Activated CD4-positive, CD25-positive, alpha-beta regulatory T cell treated with anti-CD3 and anti-CD28 coated beads, Interleukin-2, amount 50 U/mL, for 24 hours (primary cell): ENCODE results near the gene ZFX.

Source experiments
- ATAC-seq, 2 donors: fragments of 150-1000 bp; cut with Tn5 transposase; one replicate each; pipeline ENCODE4 v1.10.0; 2021; ENCODE audit warnings: mild to moderate bottlenecking in 1 of 2, moderate library complexity in 1 of 2

Gene ZFX

DNA sequence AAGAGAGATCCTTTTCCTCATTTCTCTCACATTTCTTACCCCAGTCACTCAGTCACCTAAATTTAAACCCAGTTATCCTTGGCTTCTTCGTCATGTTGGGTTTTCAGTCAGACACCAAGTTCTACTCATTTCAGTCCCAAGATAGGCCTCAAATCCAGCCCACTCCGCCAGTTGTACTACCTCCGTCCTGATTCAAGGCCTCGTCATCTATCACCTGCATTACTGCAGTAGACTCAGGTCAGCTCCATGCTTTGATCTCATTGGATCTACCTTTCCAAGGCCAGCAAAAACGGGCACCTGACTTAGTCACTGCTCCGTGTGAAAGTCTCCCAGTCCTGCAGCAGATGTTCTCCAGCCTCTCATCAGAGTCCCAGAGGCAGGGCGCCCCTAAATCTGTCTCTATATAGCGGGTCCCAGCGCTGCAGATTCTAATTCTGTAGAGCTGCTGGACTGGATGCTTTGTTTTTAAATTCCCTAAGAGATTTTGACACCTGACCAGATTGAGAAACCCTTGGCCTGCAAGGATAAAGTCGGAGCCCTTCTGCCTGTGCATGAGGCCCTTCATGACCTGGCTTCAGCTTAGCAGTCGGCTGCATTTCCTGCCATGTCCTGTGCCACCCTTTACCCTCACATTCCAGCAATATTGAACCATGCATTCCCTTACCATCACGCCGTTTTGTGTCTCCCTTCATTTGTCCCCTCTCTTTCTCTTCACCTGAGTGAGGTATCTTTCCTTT, 53.7 kb downstream of the ZFX start:
- peak; percentile 58 to 63 for ATAC-seq

DNA sequence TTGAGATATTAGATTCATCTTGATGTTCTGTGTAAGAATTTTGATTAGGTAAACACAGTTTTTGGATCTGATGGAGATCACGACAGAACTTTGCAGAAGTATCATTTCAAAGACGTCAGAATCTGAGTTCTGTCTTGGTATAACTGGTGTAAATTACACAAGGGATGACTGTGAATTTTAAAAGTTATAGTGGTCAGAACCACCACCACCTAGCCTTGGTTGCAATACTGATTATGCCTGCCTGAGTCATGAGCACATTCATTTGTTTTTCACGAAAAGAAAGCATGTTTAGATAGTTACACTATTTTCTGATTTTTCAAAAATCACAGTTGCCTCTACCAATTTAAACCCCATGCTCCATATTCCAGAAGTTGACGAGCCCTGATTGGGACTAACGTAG, 54.8 kb downstream of the ZFX start:
- ATAC-seq, result peak; percentile 44 to 52

DNA sequence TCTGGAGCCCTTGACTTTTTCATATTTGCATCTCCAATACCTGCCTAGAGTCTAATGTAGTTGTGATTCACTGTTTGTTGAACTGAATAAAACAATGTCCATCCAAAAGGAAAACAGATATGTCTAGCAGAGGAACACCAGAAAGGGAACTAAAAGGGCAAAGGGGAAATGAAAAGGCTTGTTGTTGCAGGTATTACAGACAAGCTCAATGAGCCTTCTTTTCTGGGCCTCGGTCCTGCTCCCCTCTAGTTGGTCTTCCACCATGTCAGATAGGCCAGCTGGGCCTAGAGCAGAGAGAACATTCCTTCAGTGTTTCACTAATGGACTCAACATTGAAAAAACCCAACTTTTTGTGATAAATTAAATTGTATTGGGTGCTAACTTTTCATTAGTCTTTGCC, 55.4 kb downstream of the ZFX start:
- no peak for ATAC-seq

DNA sequence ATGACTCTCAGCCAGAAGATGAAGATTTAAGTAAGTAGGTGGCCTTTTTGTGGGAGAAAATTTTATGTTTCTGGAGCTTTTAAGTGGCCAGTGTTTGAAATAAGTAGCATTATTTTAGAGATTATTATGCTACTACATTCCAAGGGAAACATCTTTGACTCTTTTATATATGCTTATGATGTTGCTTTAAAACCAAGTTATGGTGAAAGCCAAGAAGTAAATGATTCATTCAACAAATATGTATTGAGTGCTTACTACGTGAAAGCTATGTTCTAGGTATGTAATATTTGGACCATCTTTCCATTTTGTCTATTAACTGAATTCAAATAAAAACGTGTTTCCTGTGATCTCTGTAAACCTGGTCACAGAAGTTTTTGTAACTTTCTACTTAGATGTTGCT, 58.3 kb downstream of the ZFX start:
- ATAC-seq, result no peak

DNA sequence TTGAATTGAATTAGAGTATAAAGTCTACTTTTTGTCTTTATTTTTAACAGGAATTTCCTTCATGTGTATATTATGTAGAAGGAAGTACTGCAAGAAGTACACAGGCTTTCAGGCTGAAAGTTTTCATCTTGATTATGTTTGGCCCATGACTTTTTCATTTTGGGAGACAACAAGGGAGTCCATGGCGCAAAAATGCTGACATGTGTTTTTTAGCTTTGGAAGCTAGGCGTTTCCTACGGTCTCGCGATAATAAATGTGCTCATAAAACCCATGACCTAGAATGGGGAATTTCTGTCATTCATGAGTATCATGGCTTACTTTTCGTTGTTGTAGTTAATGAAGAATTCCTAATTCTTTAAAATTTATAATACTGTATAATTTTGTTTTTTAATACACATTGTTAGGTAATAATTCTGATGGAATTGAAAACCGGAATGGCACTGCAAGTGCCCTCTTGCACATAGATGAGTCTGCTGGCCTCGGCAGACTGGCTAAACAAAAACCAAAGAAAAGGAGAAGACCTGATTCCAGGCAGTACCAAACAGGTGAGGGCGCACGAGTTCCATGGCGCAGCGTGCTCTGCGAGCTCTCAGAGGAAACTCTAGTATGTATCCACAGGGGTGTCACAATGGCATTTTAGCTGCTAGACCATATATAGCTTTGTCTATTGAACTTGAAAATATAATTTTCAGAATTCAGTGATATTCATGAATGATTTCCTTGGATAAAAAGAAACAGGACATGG, 59.1 kb downstream of the ZFX start:
- ATAC-seq, result no peak

DNA sequence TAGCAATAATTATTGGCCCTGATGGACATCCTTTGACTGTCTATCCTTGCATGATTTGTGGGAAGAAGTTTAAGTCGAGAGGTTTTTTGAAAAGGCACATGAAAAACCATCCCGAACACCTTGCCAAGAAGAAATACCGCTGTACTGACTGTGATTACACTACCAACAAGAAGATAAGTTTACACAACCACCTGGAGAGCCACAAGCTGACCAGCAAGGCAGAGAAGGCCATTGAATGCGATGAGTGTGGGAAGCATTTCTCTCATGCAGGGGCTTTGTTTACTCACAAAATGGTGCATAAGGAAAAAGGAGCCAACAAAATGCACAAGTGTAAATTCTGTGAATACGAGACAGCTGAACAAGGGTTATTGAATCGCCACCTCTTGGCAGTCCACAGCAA, 60.7 kb downstream of the ZFX start:
- ATAC-seq, result no peak

DNA sequence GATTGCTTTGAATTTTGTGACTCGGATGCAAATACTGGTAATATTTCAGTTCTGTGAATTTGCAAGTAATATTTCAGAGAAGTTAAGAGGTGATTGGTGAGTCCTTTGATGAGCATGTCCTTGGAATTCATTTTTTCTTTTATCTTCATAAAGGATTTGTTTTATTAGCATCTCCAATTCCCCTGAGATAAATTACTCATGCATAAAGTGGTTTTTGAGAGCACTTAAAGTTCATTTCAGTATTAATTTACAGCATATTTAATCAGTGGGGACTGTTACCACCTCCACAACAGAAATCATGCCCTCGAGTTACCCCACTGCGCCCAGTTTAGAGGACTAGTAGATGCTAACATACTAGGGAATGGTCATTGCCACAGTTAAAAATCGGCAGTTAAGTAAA, 65.0 kb downstream of the ZFX start:
- ATAC-seq, result no peak

DNA sequence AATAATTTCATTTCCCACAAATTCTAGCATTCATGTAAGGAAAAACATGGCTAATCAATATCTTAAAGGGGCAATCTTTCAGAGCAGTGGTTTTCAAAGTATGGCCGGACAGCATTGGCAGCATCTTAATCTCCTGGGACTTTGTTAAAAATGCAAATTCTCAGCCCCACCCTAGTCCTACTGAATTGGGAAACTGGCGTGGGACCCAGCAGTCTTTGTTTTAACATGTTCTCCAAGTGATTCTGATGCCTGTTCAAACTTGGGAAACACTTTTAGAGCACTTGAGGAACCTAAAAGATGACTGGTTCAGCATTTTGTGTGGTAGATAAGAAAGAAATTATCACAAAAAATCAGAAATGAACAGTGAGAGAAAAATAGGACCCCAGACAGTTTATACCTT, 65.7 kb downstream of the ZFX start:
- no peak for ATAC-seq

DNA sequence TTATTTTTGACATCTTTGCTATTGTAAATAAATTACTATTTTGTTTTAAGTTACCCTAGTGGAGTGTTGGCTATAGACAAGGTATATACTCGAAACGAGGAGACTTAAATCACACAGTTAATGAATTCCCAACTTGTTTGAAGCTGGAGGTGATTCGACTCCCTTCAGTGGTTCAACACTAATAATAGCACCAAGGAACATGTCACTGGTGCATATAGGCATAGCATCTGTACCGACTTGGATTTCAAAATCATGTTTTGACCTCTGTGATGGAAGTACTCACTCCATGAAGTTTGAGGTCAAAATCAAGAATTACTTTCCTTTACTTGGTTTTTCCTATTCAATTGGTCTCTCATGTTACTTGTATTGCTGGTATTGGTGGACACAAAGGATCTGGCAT, 66.5 kb downstream of the ZFX start:
- no peak for ATAC-seq

DNA sequence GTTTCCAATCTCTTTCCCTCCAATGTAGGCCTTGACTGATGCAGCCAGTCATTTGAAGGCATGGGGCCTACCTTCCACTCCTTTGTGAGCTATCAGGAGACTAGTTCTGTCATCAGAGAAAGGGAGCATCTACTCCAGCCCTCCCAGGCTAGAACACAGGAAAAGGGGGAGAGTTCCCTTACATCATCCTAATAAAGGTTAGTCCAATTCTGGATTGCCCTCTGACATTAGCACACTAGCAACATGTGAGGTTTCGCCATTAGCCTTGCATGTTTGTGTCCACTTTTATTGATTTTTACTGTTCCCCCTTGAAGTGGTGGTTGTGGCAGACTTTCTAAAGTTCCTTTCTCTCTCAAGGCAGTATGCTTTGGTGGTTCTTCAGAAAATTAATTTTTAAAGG, 67.3 kb downstream of the ZFX start:
- no peak for ATAC-seq

DNA sequence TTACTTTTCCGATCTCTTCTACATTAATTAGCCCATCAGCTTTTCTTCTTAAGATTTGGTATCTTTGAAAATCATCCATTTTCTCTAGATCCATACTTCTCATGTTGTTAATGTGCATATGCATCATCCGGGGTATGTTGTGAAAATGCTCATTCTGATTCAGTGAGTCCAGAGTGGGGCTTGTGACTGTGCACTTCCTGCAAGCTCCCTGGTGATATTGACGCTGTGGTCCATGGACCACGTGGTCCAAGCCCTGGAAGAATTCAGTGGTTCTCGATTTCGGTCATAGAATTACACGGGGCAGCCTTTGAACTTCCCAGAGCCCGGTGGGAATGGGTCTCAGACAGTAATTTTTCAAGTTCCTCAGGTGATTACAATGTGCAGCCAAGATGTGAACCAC, 69.8 kb downstream of the ZFX start:
- ATAC-seq, result no peak

DNA sequence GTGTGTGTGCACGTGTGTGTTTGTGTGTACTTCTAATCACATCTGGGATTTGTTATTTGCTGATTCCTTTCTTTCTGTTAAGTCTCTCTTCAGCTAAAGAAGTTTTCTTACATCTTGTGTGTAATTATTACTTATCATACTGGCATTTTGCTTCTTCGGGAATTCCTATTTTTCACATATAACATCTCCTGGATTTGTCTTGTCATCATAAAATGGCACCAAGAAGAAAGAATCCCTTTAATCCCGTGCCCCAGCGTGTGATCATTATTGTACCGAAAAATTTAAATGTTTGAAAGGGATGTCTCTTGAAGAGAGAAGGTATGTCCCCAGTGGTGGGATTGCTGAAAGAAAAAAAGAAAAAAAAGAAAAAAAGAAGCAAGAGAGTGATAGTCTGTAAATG, 72.3 kb downstream of the ZFX start:
- ATAC-seq, result no peak

DNA sequence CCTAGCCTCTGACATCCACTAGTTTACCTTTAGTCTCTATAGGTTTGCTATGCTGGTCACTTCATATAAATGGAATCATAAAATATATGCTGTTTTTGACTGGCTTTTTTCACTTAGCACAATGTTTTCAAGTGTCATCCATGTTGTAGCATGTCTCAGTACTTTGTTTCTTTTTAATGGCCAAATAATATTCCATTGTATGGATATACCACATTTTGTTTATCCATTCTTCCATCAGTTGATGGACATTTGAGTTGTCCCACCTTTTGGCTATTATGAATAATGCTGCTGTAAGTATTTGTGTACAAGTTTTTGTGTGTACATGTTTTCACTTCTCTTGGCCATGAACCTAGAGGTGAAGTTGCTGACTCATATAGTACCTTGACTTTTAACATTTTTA, 75.7 kb downstream of the ZFX start:
- no peak for ATAC-seq

DNA sequence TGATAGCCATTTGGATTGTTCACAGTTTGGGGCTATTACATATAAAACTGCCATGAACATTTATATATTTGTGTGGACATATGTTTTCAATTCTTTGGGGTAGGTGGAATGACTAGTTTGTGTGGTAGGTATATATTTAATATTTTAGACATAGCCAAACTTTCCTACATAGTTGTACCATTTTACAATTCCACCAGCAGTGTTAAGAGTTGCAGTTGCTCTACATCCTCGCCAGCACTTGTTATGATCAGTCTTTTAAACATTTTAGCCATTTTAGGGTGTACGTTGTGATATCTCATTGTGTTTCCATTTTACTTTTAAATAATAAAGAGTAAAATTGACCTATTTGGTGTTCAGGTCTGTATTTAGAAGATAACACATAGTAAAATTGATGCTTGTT, 76.6 kb downstream of the ZFX start:
- ATAC-seq, result no peak

DNA sequence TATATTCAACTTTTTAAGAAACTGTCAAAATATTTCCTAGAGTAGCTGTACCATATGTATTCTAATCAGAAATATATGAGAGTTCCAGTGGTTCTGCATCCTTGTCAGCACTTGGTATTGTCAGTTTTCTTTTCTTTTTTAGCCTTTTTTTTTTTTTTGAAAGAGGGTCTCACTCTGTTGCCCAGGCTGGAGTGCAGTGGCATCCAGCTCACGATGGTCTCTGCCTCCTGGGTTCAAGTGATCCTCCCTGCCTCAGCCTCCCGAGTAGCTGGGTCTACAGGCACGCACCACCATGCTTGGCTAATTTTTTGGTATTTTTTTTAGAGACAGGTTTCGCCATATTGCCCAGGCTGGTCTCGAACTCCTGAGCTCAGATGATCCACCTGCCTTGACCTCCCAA, 79.1 kb downstream of the ZFX start:
- no peak for ATAC-seq

DNA sequence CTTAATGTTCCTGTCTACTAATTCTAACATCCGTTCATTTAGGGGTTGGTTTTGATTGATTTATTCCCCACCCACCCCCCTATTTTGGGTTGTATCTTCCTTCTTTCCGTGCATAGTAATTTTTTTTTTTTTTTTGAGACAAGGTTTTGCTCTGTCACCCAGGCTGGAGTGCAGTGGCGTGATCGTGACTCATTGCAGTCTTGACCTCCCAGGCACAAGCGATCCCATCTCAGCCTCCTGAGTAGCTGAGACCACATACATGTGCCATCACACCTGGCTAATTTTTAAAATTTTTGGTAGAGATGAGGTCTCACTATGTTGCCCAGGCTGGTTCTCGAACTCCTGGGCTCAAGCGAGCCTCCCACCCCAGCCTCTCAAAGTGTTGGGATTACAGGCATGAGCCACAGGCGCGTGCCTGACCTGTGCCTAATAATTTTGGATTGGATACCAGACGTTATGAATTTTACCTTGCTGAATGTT, 79.9 kb downstream of the ZFX start:
- no peak for ATAC-seq

DNA sequence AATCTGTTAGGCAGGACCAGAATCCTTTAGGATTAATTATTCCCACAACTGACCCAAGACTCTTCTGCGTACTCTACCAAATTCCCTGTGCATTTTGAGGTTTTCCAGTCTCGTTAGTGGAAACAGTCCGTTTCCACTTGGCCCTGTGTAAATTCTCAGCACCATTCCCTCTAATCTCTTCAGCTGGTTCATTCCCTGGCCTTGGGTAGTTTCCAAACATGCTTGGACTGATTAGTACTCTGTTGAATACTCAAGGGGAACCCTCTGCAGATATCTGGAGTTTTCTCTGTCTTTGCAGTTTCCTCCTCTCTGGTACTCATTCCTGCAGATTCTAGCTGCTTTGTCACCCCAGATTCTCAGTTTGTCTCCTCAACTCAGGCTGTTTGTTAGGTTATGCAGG, 80.4 kb downstream of the ZFX start:
- no peak for ATAC-seq

DNA sequence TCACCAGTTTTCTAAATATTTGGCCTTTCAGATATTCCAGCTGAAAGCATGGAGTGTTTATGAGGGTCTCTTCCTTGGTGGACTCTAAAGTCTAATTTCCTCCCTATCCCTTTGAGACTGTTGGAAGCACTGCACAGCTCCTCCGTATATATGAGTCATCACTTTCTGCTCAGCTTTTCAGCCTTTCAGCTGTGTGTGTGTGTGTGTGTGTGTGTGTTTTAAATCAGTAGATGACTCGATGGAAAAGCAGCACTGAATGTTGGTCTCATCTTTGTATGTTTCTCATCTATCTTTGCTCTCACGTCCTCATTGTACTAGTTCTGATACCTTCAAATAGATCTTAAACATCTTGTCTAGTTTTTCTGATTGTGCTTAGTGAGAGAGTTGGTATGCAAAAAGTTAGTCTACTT, 81.6 kb downstream of the ZFX start:
- ATAC-seq, result no peak

DNA sequence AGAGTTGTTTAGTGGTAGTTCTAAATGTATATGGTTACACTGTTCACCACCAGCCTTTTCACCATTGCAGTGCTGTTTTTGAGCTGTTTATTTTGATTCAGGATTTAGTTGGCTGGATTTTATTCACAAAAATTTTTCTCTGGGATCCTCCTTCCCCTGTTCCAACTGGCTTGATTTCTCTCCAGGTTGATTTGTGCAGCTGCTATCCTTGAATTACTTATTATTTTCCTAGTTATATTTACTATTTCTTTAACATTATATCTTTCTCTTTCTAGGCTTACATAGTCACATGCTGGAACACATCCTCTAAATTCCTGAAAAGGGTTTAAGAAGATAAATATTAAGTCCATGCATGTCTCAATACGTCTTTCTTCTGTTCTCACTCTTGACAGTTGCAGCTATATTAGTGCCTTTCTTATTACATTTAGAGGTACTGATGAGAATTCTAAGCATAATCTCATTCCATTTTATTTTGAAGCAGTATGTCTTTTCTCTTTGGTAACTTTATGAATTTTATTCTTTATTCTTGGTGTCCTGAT, 82.2 kb downstream of the ZFX start:
- ATAC-seq, result no peak

DNA sequence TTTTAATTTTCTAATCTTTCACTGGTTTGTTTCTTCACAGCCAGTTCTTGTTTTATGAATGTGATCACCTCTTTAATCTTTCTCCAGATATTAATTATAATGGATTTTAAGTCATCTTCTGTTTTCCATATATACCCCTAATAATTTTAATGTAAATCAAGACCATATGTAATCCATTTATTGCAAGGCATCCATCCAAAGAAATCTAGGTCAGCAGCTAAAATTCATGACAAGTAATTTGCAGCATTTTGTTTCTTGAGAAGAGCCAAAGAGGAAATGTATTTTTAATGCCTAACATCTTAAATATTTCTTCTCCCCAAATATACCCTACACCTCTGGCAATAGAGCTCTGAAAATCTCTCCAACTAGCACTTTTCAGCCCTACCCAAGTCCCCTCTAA, 83.3 kb downstream of the ZFX start:
- ATAC-seq, result no peak

DNA sequence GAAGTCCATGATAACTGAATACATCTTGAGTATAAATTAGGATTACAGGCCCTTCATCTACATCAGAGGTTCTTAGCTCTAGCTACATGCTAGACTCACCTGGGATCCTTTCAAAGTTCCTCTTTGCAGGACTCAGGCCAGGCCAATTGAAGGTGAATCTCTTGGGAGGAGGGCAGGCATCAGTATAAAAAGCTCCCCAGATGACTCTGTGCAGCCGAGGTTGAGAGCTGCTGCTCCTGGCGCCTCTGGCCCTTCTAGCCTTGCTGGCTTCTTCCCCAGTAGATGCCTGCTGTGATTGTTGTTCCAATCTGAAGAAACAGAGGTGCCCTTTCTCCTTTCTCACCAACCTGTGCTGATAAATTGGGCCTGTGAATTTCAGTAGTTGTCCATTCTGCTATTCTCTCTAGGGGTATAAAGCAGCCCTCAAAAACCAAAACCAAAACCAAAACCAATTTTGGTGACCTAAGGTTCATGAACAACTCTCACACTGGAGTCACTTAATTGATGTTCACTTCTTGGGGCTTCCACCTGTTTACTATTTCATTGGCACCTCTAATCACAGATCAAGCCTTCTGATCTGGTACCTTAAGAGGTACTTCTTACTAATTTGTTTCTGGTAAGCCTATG, 85.7 kb downstream of the ZFX start:
- ATAC-seq, result peak in 1 of 2 donors; percentile 51

DNA sequence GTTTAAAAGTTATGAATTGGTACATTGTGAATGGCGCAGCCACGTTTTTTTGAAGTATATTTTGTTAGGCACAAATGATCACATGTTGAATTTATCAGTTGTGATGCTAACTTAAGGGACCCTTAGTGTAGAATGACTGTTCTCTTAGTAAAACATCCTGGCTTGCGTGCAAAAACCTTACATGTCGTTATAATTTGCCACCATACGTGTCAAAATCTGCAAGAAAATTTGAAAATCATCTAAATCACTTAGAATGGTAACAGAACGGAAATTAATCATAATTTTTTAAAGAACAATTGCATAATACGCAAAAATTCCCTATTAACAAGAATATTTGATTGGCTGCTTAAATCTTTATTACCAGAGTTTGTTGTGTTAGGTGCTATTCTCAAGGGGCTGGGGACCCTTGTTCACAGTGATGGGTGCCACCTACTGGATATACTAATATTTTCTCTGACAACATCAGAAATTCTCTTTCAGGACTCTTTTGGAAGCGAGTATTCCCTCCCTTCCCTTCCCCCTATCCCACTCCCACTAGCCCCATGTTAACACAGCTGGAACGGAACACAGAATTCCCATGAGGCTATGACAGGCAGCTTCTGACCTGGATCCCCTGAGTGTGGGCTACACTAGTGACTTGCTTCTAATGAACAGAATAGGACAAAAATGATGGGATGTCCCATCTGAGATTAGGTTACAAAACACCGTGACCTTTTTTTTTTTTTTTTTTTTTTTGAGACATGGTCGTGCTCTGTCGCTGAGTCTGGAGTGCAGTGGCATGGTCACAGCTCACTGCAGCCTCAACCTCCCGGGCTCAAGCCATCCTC, 92.5 kb downstream of the ZFX start:
- ATAC-seq, result no peak

DNA sequence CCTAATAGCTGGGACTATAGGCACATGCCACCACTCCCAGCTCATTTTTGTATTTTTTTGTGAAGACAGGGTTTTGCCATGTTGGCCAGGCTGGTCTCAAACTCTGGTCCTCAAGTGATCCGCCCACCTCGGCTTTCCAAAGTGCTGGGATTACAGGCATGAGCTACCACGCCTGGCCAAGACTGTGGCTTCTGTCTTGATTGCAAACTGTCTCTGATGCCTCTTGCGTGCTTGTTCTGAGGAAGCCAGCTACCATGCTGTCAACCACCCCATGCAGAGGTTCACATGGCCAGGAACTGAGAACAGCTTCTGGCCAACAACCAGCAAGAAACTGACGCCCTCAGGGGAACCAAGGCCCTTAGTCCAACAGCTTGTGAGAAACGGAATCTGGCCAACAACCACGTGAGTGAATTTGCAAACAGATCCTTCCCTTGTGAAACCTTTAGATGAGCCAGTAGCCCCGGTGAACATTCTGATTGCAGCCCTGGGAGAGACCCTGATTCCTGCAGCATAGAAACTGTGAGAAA, 93.2 kb downstream of the ZFX start:
- ATAC-seq, result no peak
